OCI-M2 (cell line): ENCODE measurements around the gene CDH6.
"Not testable (repeated sequence)": the region's sequence is repeated elsewhere in the genome, so short reads cannot be mapped to it uniquely, and the experiment has no call there.

Experiments
- DNase-seq: peaks from one replicate; lab custom pipeline; 2025; ENCODE audit not compliant: unreplicated experiment; lab: John Stamatoyannopoulos, UW

CDH6 gene

DNA sequence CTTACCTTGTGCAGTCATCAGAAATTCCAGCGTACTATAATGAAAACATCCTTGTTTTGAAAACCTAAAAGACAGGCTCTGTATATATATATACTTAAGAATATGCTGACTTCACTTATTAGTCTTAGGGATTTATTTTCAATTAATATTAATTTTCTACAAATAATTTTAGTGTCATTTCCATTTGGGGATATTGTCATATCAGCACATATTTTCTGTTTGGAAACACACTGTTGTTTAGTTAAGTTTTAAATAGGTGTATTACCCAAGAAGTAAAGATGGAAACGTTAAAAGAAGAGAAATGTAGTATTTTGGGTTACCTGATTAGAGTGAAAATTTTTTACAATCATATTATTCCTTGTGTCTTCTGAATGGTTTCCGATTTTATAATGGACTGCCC lies 131.4 kb downstream of the CDH6 start:
- DNase-seq = no peak

- no peak for DNase-seq
Measured at GRCh38 chr5:31328040-31328733, 134.7 kb downstream of the CDH6 start.

DNA sequence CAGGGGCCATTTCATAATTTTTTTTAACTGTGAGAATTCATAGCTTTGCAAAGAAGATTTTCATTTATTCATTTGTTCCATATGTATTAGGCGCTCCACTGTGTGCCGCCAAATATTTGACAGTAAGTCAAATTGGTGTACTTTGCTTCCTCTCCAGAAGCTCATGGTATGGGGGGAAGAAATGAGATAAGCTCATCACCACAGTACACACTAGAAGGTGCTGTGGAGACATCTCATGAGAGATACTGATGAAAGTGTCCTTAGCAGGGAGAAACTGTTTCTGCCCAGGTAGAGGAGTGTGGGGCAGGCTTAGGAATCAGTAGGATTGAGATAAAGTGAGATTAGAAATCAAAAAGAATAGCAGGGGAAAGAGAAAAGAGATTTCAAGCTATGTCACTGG lies 136.2 kb downstream of the CDH6 start:
- no peak for DNase-seq

- no peak for DNase-seq
Measured at GRCh38 chr5:31332160-31332559, 138.7 kb downstream of the CDH6 start.

DNA sequence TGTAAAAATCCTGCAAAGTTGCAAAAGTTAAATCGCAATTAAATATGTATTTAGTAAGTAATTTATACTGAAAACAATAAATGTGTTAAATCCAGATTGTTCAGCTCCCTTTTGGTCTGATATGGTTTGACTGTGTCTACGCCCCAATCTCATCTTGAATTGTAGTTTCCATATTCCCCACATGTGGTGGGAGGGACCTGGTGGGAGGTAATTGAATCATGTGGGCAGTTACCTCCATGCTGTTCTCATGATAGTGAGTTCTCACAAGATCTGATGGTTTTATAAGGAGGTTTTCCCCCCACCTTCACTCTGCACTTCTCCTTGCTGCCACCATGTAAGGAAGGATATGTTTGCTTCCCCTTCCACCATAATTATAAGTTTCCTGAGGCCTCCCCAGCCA lies 140.0 kb downstream of the CDH6 start:
- no peak for DNase-seq

- no peak for DNase-seq
Measured at GRCh38 chr5:31334061-31334860, 140.8 kb downstream of the CDH6 start.

GRCh38 chr5:31335456-31335855 lies 142.0 kb downstream of the CDH6 start:
- no peak for DNase-seq

- no peak for DNase-seq
Measured at GRCh38 chr5:31343946-31344345, 150.5 kb downstream of the CDH6 start.

GRCh38 chr5:31346896-31347551 lies 153.5 kb downstream of the CDH6 start:
- DNase-seq = no peak

DNA sequence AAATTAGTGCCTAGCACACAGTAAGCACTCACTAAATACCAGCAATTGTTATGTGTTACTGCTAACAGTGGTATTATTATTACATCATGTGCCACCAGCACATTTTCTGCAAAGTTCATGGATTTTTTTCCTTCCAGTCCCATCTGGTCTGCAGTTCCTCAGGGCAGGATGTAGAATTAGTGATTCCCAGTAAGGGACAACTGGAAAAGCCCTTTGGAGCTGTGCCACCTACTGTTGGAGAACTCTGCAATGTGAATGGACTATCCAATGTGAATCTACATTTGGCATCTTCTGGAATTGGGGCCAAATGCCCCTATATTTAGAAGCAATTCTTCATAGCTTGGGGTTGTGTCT lies 154.0 kb downstream of the CDH6 start:
- DNase-seq = no peak

DNA sequence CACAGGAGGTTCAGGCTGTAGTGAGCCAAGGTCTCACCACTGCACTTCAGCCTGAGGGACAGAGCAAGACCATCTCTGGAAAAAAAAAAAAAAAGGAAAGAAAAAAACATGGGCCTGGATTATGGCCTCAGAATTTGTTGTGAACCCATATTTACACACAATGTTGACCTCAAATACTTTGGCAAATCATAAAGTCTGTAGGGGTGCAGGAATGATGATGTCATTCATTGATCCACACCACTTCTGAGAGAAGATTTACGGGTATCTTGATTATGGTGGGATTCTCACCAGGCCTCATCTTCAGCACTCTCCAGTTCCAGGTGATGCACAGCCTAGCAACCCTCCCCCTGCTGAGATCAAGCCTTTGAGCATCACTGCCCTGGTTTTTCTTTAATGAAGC lies 156.9 kb downstream of the CDH6 start:
- DNase-seq = no peak

DNA sequence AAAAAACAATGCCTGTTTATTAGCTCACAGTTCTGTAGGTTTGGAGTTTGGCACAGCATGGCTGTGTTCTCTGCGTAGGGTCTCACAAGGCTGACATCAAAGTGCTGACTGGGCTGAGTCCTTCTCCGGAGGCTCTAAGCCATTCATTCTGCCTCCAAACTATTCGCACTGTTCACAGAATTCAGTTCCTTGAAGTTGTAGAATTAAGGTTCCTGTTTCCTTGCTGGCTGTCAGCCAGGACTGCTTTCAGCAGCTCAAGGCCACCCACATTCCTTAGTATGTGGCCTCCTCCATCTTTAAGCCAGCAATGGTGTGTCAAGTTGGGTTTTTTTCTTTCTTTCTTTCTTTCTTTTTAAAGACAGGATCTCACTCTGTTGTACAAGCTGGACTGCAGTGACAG lies 161.9 kb downstream of the CDH6 start:
- no peak for DNase-seq

- DNase-seq = no peak
Measured at GRCh38 chr5:31357038-31357437, 163.6 kb downstream of the CDH6 start.

DNA sequence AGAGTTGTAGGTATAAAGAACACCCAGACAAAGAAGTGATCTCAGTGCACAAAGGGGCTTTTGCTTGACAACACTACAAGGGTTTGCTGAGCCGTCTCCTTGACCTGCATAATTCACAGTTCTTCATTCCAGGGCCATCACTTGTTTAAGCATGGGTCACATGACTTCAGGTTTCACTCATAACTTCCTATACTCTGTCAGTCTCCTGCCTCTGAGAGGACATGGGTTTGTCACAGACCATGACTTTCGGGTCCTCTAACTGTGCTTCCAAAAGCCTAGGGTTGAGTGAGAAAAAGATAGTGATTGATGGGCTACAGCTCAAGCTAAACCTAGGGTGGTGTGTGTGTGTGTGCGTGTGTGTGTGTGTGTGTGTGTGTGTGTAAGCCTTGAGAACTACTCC lies 166.4 kb downstream of the CDH6 start:
- DNase-seq = no peak

DNA sequence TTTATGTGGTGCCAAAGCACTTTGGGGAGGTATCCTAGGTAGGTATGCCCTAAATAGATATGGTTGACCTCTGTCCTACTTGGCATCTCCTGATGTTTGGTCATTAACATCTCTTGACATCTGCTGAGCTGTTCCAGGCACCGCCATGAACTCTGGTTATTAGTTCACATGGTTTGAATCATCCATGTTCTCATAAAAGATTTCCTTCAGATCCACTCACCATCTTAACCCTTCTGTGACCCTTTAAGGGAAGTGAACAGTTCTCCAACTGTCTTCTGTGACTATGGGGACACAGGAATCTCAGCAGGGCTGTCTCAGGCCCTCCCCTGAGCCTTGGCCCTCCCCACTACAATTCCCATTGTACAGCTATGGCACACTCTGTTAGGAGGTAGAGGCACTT lies 167.7 kb downstream of the CDH6 start:
- DNase-seq = no peak

DNA sequence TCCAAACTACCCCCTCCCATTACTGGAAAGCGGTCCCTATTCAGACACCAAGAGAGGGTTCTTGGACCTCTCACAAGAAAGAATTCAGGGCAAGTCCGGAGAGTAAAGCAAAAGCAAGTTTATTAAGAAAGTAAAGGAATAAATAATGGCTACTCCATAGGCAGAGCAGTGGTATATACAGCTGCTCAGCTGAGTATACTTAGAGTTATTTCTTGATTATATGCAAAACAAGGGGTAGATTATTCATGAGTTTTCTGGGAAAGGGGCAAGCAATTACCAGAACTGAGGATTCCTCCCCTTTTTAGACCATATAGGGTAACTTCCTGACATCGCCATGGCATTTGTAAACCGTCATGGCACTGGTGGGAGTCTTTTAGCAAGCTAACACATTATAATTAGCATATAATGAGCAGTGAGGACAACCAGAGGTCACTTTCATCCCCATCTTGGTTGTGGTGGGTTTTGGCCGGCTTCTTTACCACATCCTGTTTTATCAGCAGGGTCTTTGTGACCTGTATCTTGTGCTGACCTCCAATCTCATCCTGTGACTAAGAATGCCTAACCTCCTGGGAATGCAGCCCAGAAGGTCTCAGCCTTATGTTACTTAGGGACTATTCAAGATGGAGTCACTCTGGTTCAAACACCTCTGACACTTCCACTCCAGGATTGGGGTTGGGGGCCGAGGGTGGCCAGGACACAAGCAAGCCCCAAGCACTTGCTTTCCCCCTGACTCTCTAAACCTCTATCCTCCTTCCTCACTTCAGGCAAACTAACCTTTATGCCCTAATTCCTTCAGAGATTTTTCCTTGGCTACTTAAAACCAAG lies 168.4 kb downstream of the CDH6 start:
- not testable (repeated sequence) for DNase-seq

- no peak for DNase-seq
Measured at GRCh38 chr5:31362529-31362900, 169.0 kb downstream of the CDH6 start.

GRCh38 chr5:31362931-31363568 lies 169.6 kb downstream of the CDH6 start:
- no peak for DNase-seq

DNA sequence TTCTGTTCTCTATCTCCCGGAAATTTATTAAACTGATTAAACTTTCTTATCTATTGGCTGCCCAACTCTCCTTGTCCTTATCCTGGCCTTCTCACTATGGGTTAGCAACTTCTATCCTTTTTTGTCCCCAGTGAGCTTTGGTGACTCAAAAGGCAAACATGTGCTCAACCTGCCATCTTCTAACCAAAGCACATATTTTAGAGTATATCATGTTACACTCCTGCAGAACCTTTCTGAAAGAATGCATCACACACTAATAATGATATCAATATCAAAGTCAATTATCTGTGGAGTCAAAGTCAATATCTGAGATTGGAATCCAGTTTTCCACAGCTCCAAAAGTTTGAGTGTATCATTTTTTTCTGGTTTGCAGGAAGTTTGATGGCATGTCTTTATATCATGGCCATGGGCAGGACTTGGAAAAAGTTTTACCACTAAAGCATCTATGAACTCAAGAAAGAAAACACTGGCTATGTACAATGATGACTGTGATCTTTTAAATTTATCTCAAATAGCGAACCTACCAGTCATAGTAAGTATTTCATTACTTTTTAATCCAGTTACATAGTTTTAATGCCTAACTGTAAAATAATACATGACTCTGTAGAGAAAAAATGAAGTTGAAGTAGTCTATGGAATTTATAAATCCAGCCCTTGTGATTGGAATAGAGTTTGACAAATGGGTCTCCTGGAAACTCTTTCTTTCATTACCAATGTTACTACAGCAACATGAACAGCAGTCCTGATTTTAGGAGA lies 171.6 kb downstream of the CDH6 start:
- no peak for DNase-seq

GRCh38 chr5:31365776-31366175 lies 172.3 kb downstream of the CDH6 start:
- DNase-seq = no peak
